BE2C (cell line): ENCODE results near the gene POLR1B.
"Not testable (repeated sequence)": the region's sequence is repeated elsewhere in the genome, so short reads cannot be mapped to it uniquely, and the experiment has no call there.

Experiments used
- DNase-seq: peaks from one replicate; pipeline ENCODE4 v3.0.0-alpha.2; 2020
- H3K27me3 ChIP-seq: fragments of 250-450 bp; sonication (Bioruptor Pico); 2 replicates; pipeline ENCODE4 v1.5.1; 2020; ENCODE audit warnings: mild to moderate bottlenecking
- H3K36me3 ChIP-seq: fragments of 250-450 bp; sonication (Bioruptor Pico); 2 replicates; pipeline ENCODE4 v1.5.1; 2020; ENCODE audit warnings: mild to moderate bottlenecking
- H3K4me1 ChIP-seq: fragments of 250-450 bp; sonication (Bioruptor Pico); 2 replicates; pipeline ENCODE4 v1.5.1; 2020
- H3K4me3 ChIP-seq: 2 replicates; pipeline ENCODE4 v1.5.1; 2011; ENCODE audit warnings: low read depth, low read length
- H3K9me3 ChIP-seq: fragments of 250-450 bp; sonication (Bioruptor Pico); 2 replicates; pipeline ENCODE4 v1.5.1; 2020
- TF ChIP-seq, protein P1 (sequence below): IDR thresholded peaks from 2 replicates; pipeline ENCODE4 v1.5.1; 2012; ENCODE audit warnings: mild to moderate bottlenecking, low read depth, low read length

Gene POLR1B

GRCh38 chr2:112541315-112542122 is 746 bp upstream of the POLR1B start:
- Histone ChIP-seq H3K4me3 (peak overlapping the region; percentile 90), H3K4me1 (no peaks in the 10 kb centered on the region), H3K36me3 (peaks cover 5% of the 10 kb centered on the region; the same call in 1 of the 2 replicates), H3K27me3 (no peaks in the 10 kb centered on the region), H3K9me3 (no peaks in the 10 kb centered on the region)
- TF ChIP-seq, protein P1, sequence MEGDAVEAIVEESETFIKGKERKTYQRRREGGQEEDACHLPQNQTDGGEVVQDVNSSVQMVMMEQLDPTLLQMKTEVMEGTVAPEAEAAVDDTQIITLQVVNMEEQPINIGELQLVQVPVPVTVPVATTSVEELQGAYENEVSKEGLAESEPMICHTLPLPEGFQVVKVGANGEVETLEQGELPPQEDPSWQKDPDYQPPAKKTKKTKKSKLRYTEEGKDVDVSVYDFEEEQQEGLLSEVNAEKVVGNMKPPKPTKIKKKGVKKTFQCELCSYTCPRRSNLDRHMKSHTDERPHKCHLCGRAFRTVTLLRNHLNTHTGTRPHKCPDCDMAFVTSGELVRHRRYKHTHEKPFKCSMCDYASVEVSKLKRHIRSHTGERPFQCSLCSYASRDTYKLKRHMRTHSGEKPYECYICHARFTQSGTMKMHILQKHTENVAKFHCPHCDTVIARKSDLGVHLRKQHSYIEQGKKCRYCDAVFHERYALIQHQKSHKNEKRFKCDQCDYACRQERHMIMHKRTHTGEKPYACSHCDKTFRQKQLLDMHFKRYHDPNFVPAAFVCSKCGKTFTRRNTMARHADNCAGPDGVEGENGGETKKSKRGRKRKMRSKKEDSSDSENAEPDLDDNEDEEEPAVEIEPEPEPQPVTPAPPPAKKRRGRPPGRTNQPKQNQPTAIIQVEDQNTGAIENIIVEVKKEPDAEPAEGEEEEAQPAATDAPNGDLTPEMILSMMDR: no peak
- peak; percentile 64 for DNase-seq

DNA sequence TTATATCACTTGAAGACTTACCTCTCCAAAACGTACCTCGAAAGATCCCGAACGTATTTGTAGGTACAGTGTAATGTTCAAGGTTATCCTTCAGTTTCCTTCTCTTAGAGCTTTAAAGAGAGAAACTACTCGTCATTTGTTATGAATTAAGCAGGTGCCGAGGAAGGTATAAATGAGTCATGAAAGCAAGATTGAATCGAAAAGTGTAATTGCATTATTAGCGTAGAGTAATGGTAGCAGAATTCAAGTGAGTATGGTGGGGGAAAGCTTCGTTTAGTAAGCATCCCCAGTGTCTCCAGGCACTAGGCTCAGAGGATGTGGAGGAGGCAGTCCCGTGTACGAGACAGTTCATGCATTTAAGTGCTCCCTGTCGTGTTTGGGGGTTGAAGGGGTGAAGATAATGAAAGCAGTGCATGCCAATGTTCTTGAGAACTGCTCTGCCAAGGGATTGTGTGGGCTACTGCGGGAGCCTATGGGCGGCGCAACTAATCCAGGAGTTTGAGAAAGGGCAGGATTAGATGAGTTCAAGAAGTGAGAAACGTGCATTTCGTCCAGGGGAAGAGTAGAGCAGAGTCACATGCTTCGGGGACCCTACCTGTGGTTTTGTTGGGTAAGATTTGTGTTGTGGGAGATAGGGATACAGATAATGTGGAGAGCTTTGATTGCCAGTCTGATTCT is 858 bp downstream of the POLR1B start:
- Histone ChIP-seq H3K4me3 (peak overlapping the region; percentile 90), H3K4me1 (no peaks in the 10 kb centered on the region), H3K27me3 (no peaks in the 10 kb centered on the region), H3K36me3 (peaks cover 12% of the 10 kb centered on the region), H3K9me3 (no peaks in the 10 kb centered on the region)
- TF ChIP-seq, protein P1: no peak
- no peak for DNase-seq

DNA sequence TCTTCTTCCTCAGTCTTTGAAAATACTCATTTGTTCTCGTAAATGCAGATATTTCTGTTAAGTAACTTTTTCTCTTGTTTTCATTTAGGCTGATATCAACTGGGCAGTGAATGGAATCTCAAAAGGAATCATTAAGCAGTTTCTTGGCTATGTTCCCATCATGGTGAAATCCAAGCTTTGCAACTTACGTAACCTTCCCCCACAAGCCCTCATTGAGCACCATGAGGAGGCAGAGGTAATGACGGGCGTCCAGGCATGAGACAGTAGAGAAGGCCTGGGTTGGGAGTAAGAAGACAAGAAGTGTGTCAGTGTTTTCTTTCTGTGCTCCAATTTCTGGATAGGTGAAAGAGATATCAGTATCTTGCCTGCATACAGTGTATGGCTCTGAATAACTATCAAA is 5.1 kb downstream of the POLR1B start:
- no peak for DNase-seq
- Histone ChIP-seq H3K4me3 (no peak overlapping the region), H3K36me3 (peaks cover 32% of the 10 kb centered on the region), H3K27me3 (no peaks in the 10 kb centered on the region), H3K9me3 (no peaks in the 10 kb centered on the region), H3K4me1 (no peaks in the 10 kb centered on the region)
- TF ChIP-seq, protein P1: no peak

DNA sequence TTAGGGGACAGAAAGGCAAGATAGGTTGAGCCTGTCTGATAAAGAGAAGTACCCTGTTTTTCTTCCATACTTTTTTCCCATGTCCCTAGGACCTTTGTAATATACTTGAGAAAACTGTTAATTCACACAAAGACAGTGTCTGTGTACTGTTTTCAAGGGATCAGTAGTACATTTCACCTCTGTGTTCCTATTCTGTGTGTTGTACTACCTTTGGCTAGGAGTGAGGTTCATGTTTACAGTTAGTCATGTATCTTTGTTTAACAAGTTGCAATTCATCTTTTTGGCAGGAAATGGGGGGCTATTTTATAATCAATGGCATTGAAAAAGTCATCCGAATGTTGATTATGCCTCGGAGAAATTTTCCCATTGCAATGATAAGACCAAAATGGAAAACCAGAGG is 6.7 kb downstream of the POLR1B start:
- Histone ChIP-seq H3K36me3 (peaks cover 37% of the 10 kb centered on the region), H3K4me1 (no peaks in the 10 kb centered on the region), H3K9me3 (no peaks in the 10 kb centered on the region), H3K27me3 (no peaks in the 10 kb centered on the region), H3K4me3 (no peak overlapping the region)
- TF ChIP-seq, protein P1: no peak
- DNase-seq: no peak

DNA sequence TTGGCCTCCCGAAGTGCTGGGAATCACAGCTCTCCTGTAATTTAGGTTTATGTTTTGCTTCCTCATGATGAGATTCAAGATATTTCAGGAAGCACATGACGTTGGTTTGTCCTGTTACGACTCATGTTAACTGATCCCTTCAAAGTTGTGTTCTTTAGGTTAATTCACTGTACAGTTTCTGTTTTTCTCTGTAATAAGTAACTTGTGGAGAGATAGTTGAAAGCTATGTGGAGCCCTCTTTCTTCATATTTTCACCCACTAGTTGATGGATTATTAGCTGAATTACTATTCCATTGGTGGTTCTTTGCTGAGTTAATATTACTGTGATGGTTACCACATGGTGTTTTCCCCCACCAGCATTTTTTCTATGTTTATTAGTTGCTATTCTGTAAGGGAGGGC is 23.8 kb downstream of the POLR1B start:
- Histone ChIP-seq H3K27me3 (no peaks in the 10 kb centered on the region), H3K4me1 (no peaks in the 10 kb centered on the region), H3K9me3 (no peaks in the 10 kb centered on the region), H3K4me3 (no peak overlapping the region), H3K36me3 (peaks cover 24% of the 10 kb centered on the region)
- TF ChIP-seq, protein P1: no peak
- DNase-seq: no peak

DNA sequence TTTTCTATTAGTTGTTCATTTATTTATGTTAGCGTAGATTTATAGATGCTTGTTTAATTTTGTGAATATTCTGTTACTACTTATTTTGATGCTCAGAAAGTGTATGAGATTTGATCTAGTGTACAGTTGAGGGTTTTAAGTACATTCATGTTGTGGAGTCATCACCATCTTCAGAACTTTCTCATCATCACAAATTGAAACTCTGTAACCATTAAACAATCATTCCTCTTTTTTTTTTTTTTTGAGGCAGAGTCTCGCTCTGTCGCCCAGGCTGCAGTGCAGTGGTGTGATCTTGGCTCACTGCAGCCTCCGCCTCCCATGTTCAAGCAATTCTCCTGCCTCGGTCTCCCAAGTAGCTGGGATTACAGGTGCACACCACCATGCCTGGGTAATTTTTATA is 24.2 kb downstream of the POLR1B start:
- H3K4me3 ChIP-seq, H3K4me1 ChIP-seq, DNase-seq, H3K27me3 ChIP-seq, H3K9me3 ChIP-seq: not testable (repeated sequence)
- H3K36me3 ChIP-seq: peaks cover 22% of the 10 kb centered on the region
